Measurements from ENCODE around the gene SLC6A13.

DNA sequence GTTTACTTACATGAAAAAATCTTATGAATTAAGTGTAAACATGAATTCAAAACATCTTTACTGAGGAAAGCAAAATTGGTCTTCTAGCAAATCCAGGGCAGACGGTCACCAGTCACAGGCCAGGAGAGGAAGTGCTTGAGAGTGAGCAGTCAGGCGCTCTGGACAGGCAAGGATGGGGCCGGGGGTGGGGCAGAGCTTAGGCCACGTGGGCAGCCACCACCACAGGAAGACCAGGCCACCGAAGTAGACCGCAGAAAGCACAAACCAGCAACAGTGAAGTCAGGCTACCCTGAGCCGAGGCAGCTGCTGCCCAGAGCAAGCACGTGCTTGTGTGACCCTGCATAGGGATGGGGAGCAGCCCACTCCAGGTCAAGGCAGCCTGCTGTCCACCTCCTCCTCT, 82.2 kb downstream of the SLC6A13 start:
- TF ChIP-seq CTCF (IDR thresholded peaks at IDR 0.05), result no peak
- no peak for TF ChIP-seq POLR2A (IDR thresholded peaks at IDR 0.05)
